ENCODE results near the gene RLN2. TPM values are rescaled to one million over a fixed set of nuclear protein-coding genes. Genes with fewer than 3 reads are reported as not detected.
"Not testable (repeated sequence)": the region's sequence is repeated elsewhere in the genome, so short reads cannot be mapped to it uniquely, and the experiment has no call there.

Gene RLN2
- total and polyA plus RNA-seq, 2 donors (not counting 1 experiment from before 2014, with no cell fraction given) = 0.94 to 3.5 TPM

DNA sequence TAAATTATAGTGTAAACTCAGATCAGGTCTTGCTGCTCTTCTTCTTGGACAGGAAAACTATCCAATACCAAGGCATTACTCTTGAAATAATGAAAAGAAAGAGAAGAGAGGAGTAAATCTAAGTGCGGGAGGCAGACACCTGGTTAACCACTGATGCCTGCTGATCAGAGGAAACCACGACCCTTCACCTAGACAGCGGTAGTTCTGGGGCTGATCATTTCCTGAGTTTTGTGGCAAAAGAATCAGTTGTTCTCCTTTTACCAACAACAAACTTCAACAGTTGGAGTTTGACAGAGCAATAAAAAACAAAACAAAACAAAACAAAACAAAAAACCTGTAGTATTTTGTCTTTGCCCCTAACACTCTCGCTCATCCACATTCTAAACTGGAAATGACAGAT lies 32.2 kb upstream of the RLN2 start:
- Mint-ChIP-seq H3K4me3 (no peak overlapping the region), H3K9me3 (ENCODE audit: insufficient read depth) (no peaks in the 10 kb centered on the region), H3K27me3 (no peaks in the 10 kb centered on the region), H3K4me1 (peaks cover 6% of the 10 kb centered on the region), H3K27ac (no peak overlapping the region)
- CTCF ChIA-PET = no interaction called here
- 0% methylated on average over 1 of the region's 4 CpGs for WGBS (ENCODE audit: insufficient coverage)
- Histone ChIP-seq H3K27me3 (replicated peaks in 1 of 4; ENCODE audit: control extremely low read depth in 1 of 4, control insufficient read depth in 3 of 4, insufficient read depth in 4 of 4, low read length in 3 of 4) (no peaks in the 10 kb centered on the region), H3K4me2 (replicated peaks; ENCODE audit: low read depth, low read length, poor library complexity, severe bottlenecking) (peak overlapping the region; percentile 20), H3K4me1 (ENCODE audit: control insufficient read depth in 2 of 2, insufficient read depth in 2 of 2, low read length in 2 of 2) (peaks cover 7 to 9% of the 10 kb centered on the region in 2 donors), H3K79me2 (ENCODE audit: control insufficient read depth, insufficient read depth, low read length) (no peaks in the 10 kb centered on the region), H3K9ac (ENCODE audit: low read length) (no peak overlapping the region), H3K27ac (ENCODE audit: low read length in 2 of 2) (no peak overlapping the region), H4K20me1 (ENCODE audit: control insufficient read depth, insufficient read depth, low read length, poor library complexity, severe bottlenecking) (no peaks in the 10 kb centered on the region), H2AFZ (ENCODE audit: insufficient read depth, low read depth, low read length, poor library complexity, severe bottlenecking) (peak overlapping the region; percentile 17), H3K9me3 (ENCODE audit: control extremely low read depth in 1 of 3, control insufficient read depth in 2 of 3, insufficient read depth in 1 of 3, low read length in 2 of 3) (no peaks in the 10 kb centered on the region), H3K4me3 (ENCODE audit: control extremely low read depth in 1 of 5, extremely low read depth in 1 of 5, insufficient read depth in 1 of 5, low read depth in 2 of 5, low read length in 4 of 5) (no peak overlapping the region), H3K36me3 (replicated peaks in 1 of 2; ENCODE audit: control extremely low read depth in 1 of 2, control insufficient read depth in 1 of 2, extremely low read depth in 1 of 2, insufficient read depth in 2 of 2, low read length in 1 of 2) (no peaks in the 10 kb centered on the region)
- intact Hi-C loops (cut with micrococcal nuclease) = loop anchor here (10.0 kb wide), 1 partner anchor 108 kb away; no protein-coding TSS in a partner anchor
- peak; percentile 16 for DNase-seq
- TF ChIP-seq CTCF (IDR thresholded peaks at IDR 0.05) (no peak), EZH2 (IDR thresholded peaks at IDR 0.05; ENCODE audit: borderline replicate concordance, insufficient read depth, low read depth, low read length, poor library complexity, severe bottlenecking) (no peak)
- ATAC-seq (ENCODE audit: low read depth) = no peak
- POLR2A ChIA-PET = no interaction called here

GRCh38 chr9:5331276-5331675 lies 26.8 kb upstream of the RLN2 start:
- H3K9me3 ChIP-seq (ENCODE audit: control extremely low read depth in 1 of 3, control insufficient read depth in 2 of 3, insufficient read depth in 1 of 3, low read length in 2 of 3); H3K4me1 ChIP-seq (ENCODE audit: control insufficient read depth in 2 of 2, insufficient read depth in 2 of 2, low read length in 2 of 2); H3K4me2 ChIP-seq (replicated peaks; ENCODE audit: low read depth, low read length, poor library complexity, severe bottlenecking); H3K36me3 ChIP-seq (replicated peaks in 1 of 2; ENCODE audit: control extremely low read depth in 1 of 2, control insufficient read depth in 1 of 2, extremely low read depth in 1 of 2, insufficient read depth in 2 of 2, low read length in 1 of 2); CTCF ChIA-PET; H3K4me3 Mint-ChIP-seq; H3K79me2 ChIP-seq (ENCODE audit: control insufficient read depth, insufficient read depth, low read length); H3K9ac ChIP-seq (ENCODE audit: low read length); POLR2A ChIA-PET; H3K27me3 ChIP-seq (replicated peaks in 1 of 4; ENCODE audit: control extremely low read depth in 1 of 4, control insufficient read depth in 3 of 4, insufficient read depth in 4 of 4, low read length in 3 of 4); DNase-seq; H3K27me3 Mint-ChIP-seq; ATAC-seq (ENCODE audit: low read depth); H3K27ac ChIP-seq (ENCODE audit: low read length in 2 of 2); H3K9me3 Mint-ChIP-seq (ENCODE audit: insufficient read depth); H2AFZ ChIP-seq (ENCODE audit: insufficient read depth, low read depth, low read length, poor library complexity, severe bottlenecking); H3K27ac Mint-ChIP-seq; H3K4me1 Mint-ChIP-seq; H3K4me3 ChIP-seq (ENCODE audit: control extremely low read depth in 1 of 5, extremely low read depth in 1 of 5, insufficient read depth in 1 of 5, low read depth in 2 of 5, low read length in 4 of 5); H4K20me1 ChIP-seq (ENCODE audit: control insufficient read depth, insufficient read depth, low read length, poor library complexity, severe bottlenecking): not testable (repeated sequence)
- no CpG with 5 or more reads among the region's 3 CpGs for WGBS (ENCODE audit: insufficient coverage)
- intact Hi-C loops (cut with micrococcal nuclease) = loop anchor here (10.0 kb wide), 1 partner anchor 114 kb away; no protein-coding TSS in a partner anchor

All from B cell (primary cell).